Loucy (cell line): ENCODE measurements around the gene CORO2B.

Source experiments
- CTCF ChIP-seq: fragments of 200-600 bp; sonication (generic); conservative IDR thresholded peaks from 2 replicates; pipeline ENCODE4 v1.5.1; 2014; ENCODE audit warnings: mild to moderate bottlenecking, antibody characterized with exemption, low read length
- EZH2phosphoT487 ChIP-seq: fragments of 200-600 bp; IDR thresholded peaks from 2 replicates; pipeline ENCODE4 v1.6.1; 2018; ENCODE audit warnings: antibody characterized with exemption, mild to moderate bottlenecking, moderate library complexity, borderline replicate concordance

GRCh38 chr15:68719051-68719450 is 140.3 kb downstream of the CORO2B start:
- TF ChIP-seq CTCF = no peak
- TF ChIP-seq EZH2phosphoT487 = no peak
